ENCODE results near the gene PGGT1B.

- TF ChIP-seq, protein P1, sequence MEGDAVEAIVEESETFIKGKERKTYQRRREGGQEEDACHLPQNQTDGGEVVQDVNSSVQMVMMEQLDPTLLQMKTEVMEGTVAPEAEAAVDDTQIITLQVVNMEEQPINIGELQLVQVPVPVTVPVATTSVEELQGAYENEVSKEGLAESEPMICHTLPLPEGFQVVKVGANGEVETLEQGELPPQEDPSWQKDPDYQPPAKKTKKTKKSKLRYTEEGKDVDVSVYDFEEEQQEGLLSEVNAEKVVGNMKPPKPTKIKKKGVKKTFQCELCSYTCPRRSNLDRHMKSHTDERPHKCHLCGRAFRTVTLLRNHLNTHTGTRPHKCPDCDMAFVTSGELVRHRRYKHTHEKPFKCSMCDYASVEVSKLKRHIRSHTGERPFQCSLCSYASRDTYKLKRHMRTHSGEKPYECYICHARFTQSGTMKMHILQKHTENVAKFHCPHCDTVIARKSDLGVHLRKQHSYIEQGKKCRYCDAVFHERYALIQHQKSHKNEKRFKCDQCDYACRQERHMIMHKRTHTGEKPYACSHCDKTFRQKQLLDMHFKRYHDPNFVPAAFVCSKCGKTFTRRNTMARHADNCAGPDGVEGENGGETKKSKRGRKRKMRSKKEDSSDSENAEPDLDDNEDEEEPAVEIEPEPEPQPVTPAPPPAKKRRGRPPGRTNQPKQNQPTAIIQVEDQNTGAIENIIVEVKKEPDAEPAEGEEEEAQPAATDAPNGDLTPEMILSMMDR (IDR thresholded peaks at IDR 0.05), result peak; percentile 18 to 66 (median 44)
- TF ChIP-seq POLR2AphosphoS5 (IDR thresholded peaks at IDR 0.05), result no peak
Observed at GRCh38 chr5:115246361-115246991, 16.2 kb downstream of the PGGT1B start.

All from sigmoid colon (tissue), 4 donors.